Pons (tissue), 1 donor: ENCODE results near the gene KCNH5.

Experiments
- DNase-seq: peaks from one replicate; pipeline ENCODE4 v3.0.0-alpha.2; 2016; ENCODE audit warnings: low spot score

KCNH5 gene

DNA sequence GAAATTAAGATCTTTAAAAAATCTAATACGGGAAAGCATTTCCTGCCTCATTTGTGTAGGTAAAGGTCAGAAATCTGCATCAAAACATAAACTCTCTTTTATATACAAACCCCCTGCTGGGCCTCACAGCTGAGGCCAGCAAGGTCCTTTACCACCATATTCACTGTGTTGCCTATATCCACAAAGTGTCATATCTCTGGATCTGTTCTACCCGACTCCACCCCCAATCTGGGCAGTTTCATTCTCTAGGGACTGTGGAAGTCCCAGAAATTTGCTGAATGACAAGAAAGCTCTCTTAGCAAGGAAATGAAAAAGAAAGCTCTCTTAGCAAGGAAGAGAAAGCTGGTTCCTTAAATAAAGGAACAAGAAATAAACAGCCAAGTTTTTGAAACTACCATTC is 301.7 kb downstream of the KCNH5 start:
- DNase-seq: no peak

DNA sequence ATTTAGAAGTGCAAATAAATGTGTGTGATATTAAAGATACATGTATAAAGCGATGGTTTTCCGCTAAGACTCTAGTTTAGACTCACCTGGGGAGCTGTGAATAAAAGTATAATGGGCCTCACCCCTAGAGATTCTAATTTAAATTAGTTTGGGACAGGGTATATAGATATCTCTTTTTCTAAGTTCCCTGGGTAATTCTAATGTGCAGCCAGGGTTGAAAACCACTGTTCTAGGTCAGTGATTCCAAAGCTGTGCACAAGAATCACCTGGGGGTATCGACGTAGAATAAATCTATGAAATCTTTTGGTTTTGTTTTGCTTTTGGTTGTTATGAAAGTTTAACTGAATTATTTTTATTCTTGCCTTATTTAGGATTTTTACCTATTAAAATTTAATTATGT is 302.1 kb downstream of the KCNH5 start:
- DNase-seq: no peak

DNA sequence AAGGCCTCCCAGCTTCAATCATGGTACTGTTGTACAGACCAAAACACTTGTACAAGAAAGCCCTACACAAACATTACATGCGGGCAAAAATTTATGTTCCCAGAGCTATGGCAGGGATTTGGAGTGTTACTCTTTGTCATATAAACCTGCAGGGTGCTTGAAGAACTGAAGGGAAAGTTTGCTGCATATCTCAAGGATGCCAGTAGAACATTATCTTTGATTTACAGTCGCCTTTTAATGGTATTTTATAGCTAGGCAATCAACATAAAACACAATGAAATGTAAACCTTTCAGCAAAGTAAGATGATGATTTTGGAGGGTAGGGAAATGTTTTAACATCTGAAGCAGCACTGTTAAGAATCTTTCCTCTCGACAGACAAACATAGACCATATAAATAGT is 305.6 kb downstream of the KCNH5 start:
- no peak for DNase-seq

DNA sequence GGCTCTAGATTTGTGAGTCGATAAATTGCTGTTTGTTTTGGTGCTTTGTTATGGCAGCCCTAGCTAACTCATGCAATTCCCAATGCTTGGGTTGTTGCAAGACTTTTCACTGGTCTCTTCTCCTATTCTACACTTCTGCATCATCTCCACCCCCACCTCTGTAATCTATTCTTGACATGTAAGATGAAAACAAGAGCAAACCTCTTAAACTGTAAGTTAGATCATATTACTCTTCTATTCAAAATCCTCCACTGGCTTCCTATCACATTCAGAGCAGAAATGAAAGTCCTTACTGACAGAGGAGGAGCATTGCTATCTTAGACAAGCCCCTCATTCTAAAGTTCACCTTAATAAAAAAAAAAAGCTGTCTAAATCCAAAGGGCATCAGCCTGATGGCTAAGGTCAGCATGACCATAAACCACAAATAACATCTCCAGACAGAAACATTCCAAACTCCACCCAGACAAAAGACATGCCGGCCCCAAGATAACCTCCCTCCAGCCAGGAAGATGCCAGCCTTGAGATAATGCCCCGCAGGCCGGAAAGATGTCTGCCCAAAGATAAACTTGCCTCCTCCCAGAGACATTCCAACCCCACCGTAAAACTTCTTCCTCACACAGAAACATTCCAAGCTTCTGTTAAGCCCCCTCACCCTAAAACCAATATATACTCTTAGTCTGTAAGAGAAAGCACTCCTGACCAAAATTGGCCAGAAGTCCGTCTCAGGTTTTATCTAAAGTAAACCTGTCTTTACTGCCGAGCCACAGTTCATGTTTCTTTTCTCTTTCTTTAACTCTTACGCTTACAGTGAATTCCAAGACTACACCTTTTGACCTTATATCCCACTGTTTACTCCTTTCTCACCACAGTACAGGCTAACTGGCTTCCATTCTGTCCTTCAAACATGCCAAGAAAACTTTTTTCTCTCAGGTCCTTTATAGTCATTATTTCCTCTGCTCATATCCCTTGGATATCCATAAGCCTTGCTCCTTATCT is 308.9 kb downstream of the KCNH5 start:
- no peak for DNase-seq

DNA sequence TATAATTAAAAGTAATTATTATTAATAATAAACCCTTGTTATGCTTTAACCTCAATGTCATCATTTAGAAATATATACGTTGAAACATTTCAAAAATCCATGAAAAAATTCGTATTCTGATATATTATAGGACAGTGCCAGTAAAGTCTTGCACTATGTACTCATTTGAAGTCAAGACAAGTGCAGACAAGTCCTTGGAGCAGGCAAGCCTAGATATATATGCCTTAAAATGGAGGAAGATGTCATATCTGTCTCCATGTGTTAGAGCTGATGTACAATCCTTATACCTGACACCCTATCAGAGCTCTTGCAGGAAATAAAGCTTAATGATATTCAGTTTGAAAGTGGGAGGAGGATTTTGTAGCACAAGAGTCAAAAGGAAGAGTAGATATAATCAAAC is 310.4 kb downstream of the KCNH5 start:
- DNase-seq: no peak

DNA sequence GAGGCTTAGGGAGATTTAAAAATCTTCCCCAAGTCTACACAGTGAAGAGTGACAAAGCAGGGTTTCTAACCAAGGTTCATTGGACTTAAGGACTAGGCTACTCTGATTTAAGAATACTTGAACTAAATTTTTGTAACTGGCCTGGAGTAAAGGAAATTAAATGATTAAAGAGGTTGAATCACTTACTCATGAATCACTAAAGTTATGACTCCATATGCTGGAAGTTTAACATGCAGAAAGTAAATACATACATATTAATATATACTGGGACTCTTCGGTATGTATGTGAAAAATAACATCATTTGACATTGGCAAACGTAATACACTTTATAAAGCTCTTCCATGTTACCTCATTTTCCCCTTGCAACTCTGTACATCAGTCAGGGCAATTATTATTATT is 322.9 kb downstream of the KCNH5 start:
- no peak for DNase-seq

DNA sequence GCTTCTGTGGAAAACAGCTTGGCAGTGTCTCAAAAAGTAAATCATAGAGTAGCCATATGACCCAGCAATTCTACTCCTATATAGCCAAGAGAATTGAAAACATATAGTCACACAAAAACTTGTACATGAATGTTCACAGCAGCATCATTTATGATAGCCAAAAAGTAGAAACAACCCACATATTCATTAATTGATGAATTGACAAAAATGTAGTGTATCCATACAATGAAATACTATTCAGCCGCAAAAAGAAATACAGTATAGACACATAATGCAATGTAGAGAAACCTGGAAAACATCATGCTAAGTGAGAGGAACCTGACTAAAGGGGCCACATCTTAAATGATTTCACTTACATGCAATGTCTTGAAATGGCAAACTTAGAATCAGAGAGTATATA is 326.6 kb downstream of the KCNH5 start:
- DNase-seq: no peak

DNA sequence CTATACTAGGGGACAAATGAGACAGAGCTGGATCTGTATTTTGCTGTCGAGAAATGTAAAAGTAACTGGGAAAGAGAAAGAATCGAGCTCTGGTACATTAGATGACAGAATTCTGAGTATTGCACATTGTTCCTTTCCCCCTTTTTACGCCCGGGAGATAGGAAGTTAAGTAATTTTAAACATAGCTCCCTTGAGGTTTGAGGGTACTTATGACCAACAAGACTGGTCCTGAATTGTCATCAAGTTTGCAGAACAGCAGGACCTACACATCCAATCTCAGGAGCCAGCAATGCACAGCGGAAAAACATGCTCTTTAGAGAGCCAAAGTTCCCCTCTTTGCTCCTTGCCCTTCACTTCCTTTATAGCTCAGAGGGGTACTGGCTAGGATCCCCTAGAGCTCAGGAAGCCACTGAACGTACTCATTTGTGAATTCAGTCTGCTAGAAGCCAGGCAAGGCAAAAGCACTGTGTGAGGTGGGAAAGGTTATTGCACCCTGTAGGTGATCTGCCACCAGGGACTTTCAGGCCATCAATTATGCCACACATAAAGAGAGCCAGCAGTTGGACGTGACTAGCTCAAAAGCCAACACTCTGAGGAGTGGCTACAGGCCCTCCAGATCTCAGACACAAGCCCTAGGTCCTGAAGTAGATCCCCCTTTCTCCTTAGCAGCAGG is 333.8 kb downstream of the KCNH5 start:
- DNase-seq: no peak

DNA sequence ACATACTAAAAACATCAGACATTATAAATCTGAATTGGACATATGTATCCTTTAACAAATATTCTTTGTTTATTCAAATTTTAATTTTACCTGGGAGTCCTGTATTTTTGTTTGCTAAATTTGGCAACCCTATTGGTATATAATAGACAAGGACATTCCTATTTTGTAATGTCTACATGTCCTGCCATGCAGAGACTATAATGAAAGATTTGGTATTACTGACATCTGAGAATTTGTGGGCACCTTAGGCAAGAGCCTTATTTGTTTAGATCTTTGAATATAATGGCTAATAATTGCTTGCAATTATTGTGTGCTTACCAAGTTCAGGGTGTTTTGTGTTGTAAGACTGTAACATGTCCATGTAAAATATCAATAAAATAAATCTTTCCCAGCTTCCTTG is 334.4 kb downstream of the KCNH5 start:
- DNase-seq: no peak

DNA sequence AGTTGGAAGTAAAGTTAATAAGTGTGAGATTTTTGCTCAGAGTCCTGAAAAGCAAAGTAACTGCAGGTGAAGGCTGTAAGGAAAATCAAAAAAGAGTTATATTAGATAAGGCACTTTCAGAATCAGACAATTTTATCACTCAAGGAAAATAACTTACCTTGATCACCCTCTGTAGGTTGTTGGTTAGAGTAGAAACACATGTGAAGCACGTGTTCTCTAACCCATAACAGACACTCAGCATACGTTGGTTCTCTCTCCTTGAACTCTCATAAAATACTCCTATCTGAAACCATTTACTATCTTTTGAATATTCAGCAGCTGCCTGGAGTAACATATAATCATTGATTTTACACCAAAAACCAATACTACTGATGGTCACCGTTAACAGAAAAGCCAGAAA is 335.5 kb downstream of the KCNH5 start:
- DNase-seq: no peak

DNA sequence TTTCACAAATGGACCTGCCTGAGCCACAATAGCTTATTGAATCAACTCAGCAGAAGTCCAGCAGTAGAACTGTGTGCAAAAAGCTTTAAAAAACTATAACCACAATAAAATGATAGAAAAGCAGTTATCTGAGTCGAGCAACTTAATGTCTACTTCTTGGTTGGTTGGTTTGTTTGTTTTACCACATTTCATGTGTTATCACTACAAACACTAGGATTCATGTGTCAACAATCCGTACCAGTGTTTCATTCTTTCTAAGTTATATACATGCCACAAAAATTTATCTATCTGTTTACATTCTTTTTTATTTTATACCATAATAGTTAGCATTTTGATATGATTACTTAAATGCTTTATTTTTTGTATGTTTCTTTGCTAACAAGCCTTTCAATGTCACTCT is 339.0 kb downstream of the KCNH5 start:
- no peak for DNase-seq

DNA sequence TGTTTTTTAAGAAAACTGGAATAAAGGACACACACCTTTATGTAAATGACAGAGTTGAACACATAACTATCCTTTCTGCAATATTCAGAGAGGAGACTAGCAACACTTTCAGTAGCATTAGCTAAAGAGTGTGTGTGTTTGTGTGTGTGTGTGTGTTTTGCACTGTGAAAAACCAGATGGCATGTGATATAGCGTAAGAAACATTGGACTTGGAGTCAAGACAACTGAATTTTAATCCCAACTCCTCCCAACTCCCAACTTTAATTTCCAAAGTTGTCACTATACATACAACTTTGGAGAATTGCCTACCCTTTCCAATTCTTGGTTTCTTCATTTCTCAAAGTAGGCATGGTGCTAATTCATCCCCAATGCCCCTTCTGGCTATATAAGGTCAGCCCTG is 347.8 kb downstream of the KCNH5 start:
- DNase-seq: no peak

DNA sequence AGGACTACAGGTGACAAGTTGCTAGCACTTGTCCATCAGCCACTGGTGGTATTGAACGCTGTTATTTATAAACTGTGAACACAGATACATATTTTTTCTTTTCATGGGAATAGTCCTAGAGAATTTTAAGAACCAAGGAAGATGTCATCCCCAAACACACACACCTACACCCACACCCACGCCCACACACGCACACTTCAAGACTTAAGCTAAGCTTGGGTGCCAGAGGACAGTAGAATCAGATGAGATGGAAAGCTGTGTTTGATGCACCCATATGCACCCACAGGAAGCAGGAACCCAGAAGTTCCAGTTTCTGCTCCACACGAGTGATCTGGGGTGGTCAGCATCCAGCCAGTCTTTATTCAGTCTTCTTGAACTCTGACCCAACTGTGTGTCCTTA is 348.3 kb downstream of the KCNH5 start:
- no peak for DNase-seq

DNA sequence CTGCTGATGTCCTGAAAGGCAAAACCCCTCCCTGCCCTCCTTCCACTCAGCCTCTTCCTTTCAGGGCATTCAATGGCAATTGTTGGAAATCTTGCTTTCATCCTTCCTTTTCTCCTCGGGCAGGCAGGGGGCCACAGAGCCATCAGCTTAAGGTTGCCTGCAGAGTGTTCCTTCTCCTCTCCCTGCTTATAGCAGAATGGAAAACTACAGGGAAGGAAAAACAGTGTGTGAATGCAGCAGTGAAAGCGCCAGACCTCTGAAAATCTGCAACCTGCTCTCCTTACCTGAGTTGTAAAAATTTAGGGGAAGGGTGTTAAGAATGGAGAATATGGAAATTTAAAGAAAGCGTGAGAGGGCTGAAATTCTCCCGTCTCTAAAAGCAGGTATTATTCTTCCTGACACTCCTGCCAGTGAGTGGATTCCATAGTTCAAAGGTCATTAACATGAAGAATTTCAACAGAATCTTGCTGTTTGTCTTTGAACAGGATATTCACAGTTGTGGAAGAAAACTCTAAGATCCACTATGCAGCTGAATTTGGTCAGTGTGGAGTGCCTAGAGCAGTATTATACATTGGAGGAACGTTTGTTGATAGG is 348.8 kb downstream of the KCNH5 start:
- DNase-seq: peak; percentile 8

DNA sequence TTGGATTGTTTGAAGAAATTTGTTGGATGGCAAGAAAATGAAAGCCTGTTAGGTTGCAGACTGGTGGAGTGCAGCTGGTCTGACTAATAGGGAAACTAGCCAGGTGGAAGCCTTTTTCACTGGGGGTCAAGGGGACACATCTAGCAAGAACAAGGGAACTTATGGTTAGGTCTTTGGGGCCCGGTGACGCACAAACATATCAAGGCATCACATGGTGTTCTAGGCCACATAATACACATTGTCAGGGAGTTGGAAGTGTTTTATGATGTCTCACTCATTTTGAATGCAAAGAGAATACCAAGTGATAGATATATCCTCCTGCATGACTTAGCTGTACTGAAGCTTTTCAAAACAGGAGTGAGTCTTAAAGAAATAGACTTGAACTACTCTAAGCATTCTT is 351.2 kb downstream of the KCNH5 start:
- DNase-seq: no peak

DNA sequence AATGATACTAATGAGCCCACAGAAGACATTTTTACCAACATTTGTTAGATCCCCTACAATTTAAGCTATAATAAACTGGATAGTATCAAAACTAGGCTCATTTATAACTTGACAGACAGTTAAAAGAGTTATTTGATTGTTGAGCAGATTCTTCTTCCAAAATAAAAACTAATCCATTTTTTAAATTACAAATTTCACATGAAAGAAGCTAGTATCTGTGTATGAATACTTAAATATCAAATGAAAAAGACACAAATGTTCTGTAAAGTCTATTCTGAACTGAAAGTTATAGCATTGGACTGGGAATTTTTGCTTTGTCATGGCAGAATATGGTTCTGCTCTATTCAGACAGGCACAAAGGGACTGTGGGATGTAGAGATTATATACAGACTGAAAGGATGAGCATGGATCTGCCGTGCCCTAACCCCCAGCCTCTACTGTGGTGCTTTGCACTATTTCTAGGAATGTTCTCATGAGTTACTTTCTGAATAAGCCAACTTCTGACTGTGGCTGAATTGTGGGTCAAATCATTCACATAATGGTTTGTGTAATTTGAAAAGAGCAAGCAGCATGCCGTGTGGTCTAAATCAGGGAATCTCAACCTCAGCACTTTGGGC is 352.7 kb downstream of the KCNH5 start:
- no peak for DNase-seq

DNA sequence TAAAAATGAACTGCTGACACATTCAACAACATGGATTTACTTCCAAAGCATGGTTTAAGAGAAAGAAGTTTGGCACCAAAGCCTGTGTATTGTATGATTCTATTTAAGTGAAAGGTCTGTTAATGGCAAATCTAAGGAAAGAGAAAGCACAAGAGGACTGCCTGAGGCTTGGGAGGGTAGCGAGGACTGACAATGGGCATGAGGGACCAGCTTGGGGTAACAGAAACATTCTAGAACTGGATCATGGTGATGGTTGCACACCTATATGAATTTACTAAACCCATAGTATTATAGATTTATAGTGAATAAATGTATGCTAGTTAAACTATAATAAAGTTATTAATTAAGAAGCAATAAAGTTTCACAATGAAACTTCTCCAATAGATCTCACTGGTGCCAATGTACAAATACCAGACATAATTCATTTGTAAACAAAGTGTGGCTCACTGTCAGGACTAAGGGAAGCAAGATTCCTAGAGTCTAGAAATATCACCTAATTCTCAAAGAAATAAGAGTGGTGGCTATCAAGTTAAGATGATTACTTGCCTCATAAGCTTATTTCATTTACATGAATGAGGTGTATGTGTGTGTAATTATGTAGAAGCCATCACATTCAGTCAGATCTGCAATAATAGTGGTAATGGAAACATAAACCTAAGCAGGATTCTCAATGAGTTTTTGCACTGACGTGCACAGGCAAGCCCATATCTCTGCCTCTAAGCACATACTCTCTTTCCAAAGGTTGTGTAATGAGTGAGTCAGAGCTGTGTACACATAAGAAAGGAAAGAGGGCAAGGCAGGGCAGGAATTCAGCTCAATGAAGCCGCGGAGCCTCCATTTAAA is 353.4 kb downstream of the KCNH5 start:
- DNase-seq: peak; percentile 8

DNA sequence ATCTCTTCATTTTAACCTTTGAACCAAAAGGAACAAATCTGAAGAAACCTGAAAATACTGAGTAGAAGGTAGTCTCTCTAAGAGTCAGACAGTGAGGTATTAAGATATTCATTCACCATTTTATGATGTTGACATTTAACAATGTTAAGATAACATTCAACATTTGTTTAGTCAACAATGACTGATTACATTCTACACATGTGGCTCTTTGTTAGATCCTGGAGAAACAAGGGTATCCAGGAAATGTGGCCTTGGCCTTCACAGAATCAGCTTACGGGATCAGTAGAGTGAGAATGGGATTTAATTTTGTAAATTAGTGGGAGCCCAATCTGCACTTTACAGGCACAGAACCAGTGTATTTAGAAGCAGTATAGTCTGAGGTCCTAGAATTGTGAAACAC is 355.5 kb downstream of the KCNH5 start:
- DNase-seq: no peak

DNA sequence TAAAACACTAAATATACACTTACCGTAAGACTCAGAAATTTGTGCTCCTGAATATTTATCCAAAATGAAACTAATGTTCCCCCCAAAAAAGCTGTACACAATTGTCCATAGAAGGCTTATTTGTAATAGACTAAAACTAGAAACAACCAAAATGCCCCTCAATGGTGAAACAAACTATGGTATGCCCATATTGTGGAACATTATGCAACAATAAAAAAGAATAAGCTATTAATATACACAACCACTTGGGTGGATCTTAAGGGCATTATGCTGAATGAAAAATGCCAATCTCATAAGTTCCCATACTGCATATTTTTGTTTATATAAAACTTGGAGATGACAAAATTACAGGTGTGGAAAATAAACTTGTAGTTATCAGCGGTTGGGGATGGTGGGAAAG is 357.4 kb downstream of the KCNH5 start:
- DNase-seq: no peak

DNA sequence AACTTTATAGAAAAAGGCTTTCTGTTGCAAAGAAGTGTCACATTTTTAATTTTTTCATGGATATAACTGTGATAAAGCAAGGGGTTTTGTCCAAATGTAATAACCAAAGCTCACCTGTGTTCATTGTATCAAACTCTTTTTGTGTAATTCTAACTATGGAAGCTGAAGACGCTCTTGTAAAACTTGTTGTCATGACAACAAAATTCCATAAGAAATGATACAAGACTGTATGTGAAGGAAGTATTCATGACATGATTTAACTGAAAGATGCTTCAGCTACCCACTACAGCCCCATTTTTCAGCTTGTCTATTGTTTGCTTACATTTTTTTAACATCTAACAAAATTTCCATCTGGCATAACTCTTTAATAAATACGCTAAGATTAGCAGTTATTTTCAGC is 360.9 kb downstream of the KCNH5 start:
- DNase-seq: no peak

DNA sequence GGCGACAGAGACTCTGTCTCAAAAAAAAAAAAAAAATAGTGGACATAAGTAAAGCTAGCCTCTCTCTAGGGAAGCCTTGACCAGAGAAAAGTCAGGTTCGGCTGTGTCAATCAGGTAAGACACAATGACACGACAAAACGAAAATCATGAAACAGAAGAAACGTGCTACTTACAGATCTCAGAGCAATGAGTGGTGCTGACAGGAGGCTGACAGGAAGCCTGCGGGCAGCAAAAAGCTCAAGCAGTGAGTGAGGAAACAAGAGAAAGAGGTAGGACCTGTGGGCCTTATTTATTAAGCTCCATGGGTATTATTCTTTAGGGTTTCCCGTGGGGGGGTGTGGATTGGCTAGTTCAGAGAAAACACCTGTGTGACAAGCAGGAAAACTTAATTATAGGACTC is 363.1 kb downstream of the KCNH5 start:
- DNase-seq: no peak
